Vagina (tissue), 2 donors: ENCODE data around the gene CBFA2T2.

Experiments
- CTCF ChIP-seq, 3 experiments: fragments of 450-650 bp in 2 of 3; fragments of 200-600 bp in 1 of 3; sonication (generic) in 1 of 3; IDR thresholded peaks; one replicate each; pipeline ENCODE4 v1.5.1; 2017 to 2019; ENCODE audit warnings: antibody characterized with exemption in 3 of 3, mild to moderate bottlenecking in 2 of 3, moderate library complexity in 2 of 3
- POLR2A ChIP-seq, 2 donors: fragments of 450-650 bp; IDR thresholded peaks; one replicate each; pipeline ENCODE4 v1.6.1; 2017; ENCODE audit warnings: antibody characterized with exemption in 2 of 2, mild to moderate bottlenecking in 2 of 2, moderate library complexity in 2 of 2
- POLR2AphosphoS5 ChIP-seq, 2 donors: sonication (generic); formaldehyde crosslinking; IDR thresholded peaks; one replicate each; pipeline ENCODE4 v1.9.0; 2017; ENCODE audit warnings: antibody characterized with exemption in 2 of 2, mild to moderate bottlenecking in 2 of 2, low read depth in 1 of 2; ENCODE audit not compliant: insufficient read depth in 1 of 2

DNA sequence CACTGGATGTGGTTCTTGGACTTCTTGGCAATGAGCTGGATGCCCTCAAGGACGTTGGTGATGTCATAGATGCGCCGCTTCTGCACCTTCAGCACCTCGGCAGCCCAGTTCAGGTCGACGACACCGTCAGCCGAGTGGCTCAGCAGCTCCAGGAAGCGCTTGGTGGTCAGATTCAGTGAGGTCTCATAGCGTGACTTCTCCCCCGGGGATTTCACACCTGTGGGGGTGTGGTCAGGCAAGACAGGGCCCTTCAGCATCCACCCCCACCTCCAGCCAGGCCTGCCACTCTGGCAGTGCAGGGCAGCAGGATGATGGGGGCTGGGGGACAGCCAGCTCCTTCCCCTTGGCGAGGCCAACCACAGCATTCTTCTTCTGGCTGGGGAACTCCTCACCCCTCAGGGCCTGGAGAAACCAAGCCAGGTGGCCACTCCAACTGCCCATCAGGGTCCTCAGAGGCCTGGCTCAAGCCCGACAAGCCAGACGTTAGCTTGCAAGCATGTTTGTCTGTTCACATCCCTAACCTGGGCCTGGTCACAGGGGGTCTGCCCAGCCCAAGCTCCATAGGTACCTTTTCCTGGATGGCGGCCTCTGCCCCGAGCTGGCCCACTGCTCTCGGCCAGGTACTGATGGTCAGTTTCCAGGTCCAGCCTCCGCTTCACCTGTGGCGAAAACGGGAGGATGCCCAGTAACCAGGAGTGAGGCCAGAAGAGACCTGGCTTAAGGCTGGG, 190.0 kb downstream of the CBFA2T2 start:
- no peak for TF ChIP-seq CTCF (IDR thresholded peaks at IDR 0.05)
- no peak for TF ChIP-seq POLR2AphosphoS5 (IDR thresholded peaks at IDR 0.05; ENCODE audit: insufficient read depth in 1 of 2, low read depth in 1 of 2)
- no peak for TF ChIP-seq POLR2A (IDR thresholded peaks at IDR 0.05)
